RWPE1 (cell line): ENCODE results near the gene PKIG.

ENCODE experiments used
- CTCF ChIA-PET: fragments of 350-600 bp; sonication (Branson Sonifier 250); formaldehyde crosslinking; extraction: SDS; loops from one replicate; lab custom pipeline; 2021; lab: Yijun Ruan, JAX
- POLR2A ChIA-PET: fragments of 400-600 bp; formaldehyde crosslinking; extraction: SDS; loops from one replicate; lab custom pipeline; 2020; ENCODE audit warnings: antibody characterized with exemption; ENCODE audit not compliant: low non-redundant PET; lab: Yijun Ruan, JAX
- DNase-seq: peaks from one replicate; pipeline ENCODE4 v3.0.0; 2012; ENCODE audit warnings: low spot score
- H3K27ac ChIP-seq: fragments of 450-650 bp; 2 replicates; pipeline ENCODE4 v1.5.1; 2017
- CTCF ChIP-seq: fragments of 450-650 bp; conservative IDR thresholded peaks from 2 replicates; pipeline ENCODE4 v1.5.1; 2017; ENCODE audit warnings: low read depth, mild to moderate bottlenecking

PKIG gene

GRCh38 chr20:44615876-44616603 lies 33.7 kb downstream of the PKIG start:
- H3K27ac ChIP-seq, result peak overlapping the region; percentile 1; the same call in 1 of the 2 replicates
- ChIA-PET POLR2A (no interaction called here), CTCF (no interaction called here)
- no peak for DNase-seq
- TF ChIP-seq CTCF, result no peak

GRCh38 chr20:44616604-44616964 lies 34.2 kb downstream of the PKIG start:
- H3K27ac ChIP-seq, result 0 out of 2 replicates have a peak overlapping the region, but pooled peaks have one; percentile 1
- ChIA-PET CTCF (interaction anchor here (0.5 to 0.6 kb wide), 2 partner anchors 27 to 228 kb away, joined by 3 to 4 read pairs; no protein-coding TSS in a partner anchor), POLR2A (no interaction called here)
- no peak for TF ChIP-seq CTCF
- DNase-seq, result no peak

- peak overlapping the region; percentile 1; the same call in 1 of the 2 replicates for H3K27ac ChIP-seq
- CTCF ChIA-PET, result interaction anchor here (0.6 to 2.1 kb wide), 3 partner anchors 9 to 67 kb away, joined by 3 to 8 read pairs (median 3); no protein-coding TSS in a partner anchor
These were observed 35.9 kb downstream of the PKIG start for GRCh38 chr20:44618318-44618731.

GRCh38 chr20:44619294-44619693 lies 36.9 kb downstream of the PKIG start:
- ChIA-PET CTCF (interaction anchor here (0.5 to 2.1 kb wide), 3 partner anchors 10 to 443 kb away, joined by 3 to 8 read pairs (median 5); no protein-coding TSS in a partner anchor), POLR2A (no interaction called here)
- no peak overlapping the region for H3K27ac ChIP-seq
- DNase-seq, result no peak
- TF ChIP-seq CTCF, result no peak

More at GRCh38 chr20:44618318-44618731, 35.9 kb downstream of the PKIG start:
- POLR2A ChIA-PET, result no interaction called here
- DNase-seq, result no peak
- no peak for TF ChIP-seq CTCF

- ChIA-PET CTCF (no interaction called here), POLR2A (no interaction called here)
- H3K27ac ChIP-seq, result no peak overlapping the region
- DNase-seq, result no peak
- TF ChIP-seq CTCF, result no peak
These were observed 37.7 kb downstream of the PKIG start for GRCh38 chr20:44620030-44620429.

- CTCF ChIA-PET, result interaction anchor here (1.0 kb wide), 1 partner anchor 404 kb away, joined by 4 read pairs; no protein-coding TSS in a partner anchor
- POLR2A ChIA-PET, result interaction anchor here (0.6 kb wide), 1 partner anchor 24 kb away, joined by 3 read pairs; no protein-coding TSS in a partner anchor
- no peak for DNase-seq
- no peak for TF ChIP-seq CTCF
- H3K27ac ChIP-seq, result no peak overlapping the region
These were observed 38.9 kb downstream of the PKIG start for GRCh38 chr20:44621325-44621724.
